ENCODE data around the gene KNDC1. TPM values are rescaled to one million over a fixed set of nuclear protein-coding genes. Genes with fewer than 3 reads are reported as not detected.

KNDC1 gene
- total and polyA plus RNA-seq, 2 of the 4 experiments (the other 2 are of a cell fraction), result 0.18 to 1.1 TPM

- H3K9me3 ChIP-seq (ENCODE audit: control insufficient read depth, insufficient read depth, low read length), result no peaks in the 10 kb centered on the region
- H3K4me1 ChIP-seq (ENCODE audit: control insufficient read depth, insufficient read depth, low read length), result no peaks in the 10 kb centered on the region
- no peak overlapping the region for H3K18ac ChIP-seq (ENCODE audit: low read depth, low read length)
- no peak overlapping the region for H2AK9ac ChIP-seq (replicated peaks; ENCODE audit: low read depth, low read length, poor library complexity)
- no peak overlapping the region for H3K27ac ChIP-seq (ENCODE audit: insufficient read depth, low read length)
- no peaks in the 10 kb centered on the region for H3K36me3 ChIP-seq (ENCODE audit: control insufficient read depth, insufficient read depth, low read length)
- no peak overlapping the region for H3K56ac ChIP-seq (ENCODE audit: extremely low read depth, insufficient read depth, low read length)
- H4K91ac ChIP-seq (ENCODE audit: insufficient read depth, low read depth, low read length), result no peak overlapping the region
- H4K8ac ChIP-seq (ENCODE audit: low read depth in 2 of 2, low read length in 2 of 2), result no peak overlapping the region
- H3K27me3 ChIP-seq (ENCODE audit: control insufficient read depth, insufficient read depth, low read length), result peaks cover 14% of the 10 kb centered on the region
- no peak overlapping the region for H3K4me2 ChIP-seq (ENCODE audit: low read depth, low read length)
- ChIA-PET POLR2A (ENCODE audit: unreplicated experiment) (no interaction called here), CTCF (no interaction called here)
- dilution Hi-C loops (cut with HindIII; ENCODE audit: low sequenced_read_pairs, unreplicated experiment), result no loop called here
- no peak overlapping the region for H2AFZ ChIP-seq (replicated peaks; ENCODE audit: low read length, poor library complexity)
- in situ Hi-C loops (cut with MboI; ENCODE audit: low sequenced_read_pairs), result no loop called here
- H2BK120ac ChIP-seq (ENCODE audit: low read depth, low read length), result no peak overlapping the region
- no peak overlapping the region for H2BK15ac ChIP-seq (ENCODE audit: low read depth, low read length)
- no peak for DNase-seq
- BruUV-seq (replicated peaks), result no TSS peak
- no peak overlapping the region for H3K23ac ChIP-seq (ENCODE audit: low read depth, low read length)
- intact Hi-C loops (cut with micrococcal nuclease), result no loop called here
- no peaks in the 10 kb centered on the region for H3K79me1 ChIP-seq (ENCODE audit: low read depth in 1 of 2, low read length in 2 of 2)
- no peak overlapping the region for H3K9ac ChIP-seq (ENCODE audit: low read depth, low read length)
- H3K9me1 ChIP-seq (ENCODE audit: insufficient read depth, low read length), result no peaks in the 10 kb centered on the region
- no peak overlapping the region for H3K4ac ChIP-seq (ENCODE audit: low read depth, low read length)
- no peak for TF ChIP-seq CEBPB (IDR thresholded peaks at IDR 0.05; ENCODE audit: low read depth, low read length)
- no peak for TF ChIP-seq CHD1 (IDR thresholded peaks at IDR 0.05; ENCODE audit: low read depth, low read length)
- no peak for TF ChIP-seq FOS (IDR thresholded peaks at IDR 0.05; ENCODE audit: low read depth, low read length)
- no peak for TF ChIP-seq NFE2L2 (IDR thresholded peaks at IDR 0.05; ENCODE audit: low read depth, low read length)
- TF ChIP-seq, protein P1, sequence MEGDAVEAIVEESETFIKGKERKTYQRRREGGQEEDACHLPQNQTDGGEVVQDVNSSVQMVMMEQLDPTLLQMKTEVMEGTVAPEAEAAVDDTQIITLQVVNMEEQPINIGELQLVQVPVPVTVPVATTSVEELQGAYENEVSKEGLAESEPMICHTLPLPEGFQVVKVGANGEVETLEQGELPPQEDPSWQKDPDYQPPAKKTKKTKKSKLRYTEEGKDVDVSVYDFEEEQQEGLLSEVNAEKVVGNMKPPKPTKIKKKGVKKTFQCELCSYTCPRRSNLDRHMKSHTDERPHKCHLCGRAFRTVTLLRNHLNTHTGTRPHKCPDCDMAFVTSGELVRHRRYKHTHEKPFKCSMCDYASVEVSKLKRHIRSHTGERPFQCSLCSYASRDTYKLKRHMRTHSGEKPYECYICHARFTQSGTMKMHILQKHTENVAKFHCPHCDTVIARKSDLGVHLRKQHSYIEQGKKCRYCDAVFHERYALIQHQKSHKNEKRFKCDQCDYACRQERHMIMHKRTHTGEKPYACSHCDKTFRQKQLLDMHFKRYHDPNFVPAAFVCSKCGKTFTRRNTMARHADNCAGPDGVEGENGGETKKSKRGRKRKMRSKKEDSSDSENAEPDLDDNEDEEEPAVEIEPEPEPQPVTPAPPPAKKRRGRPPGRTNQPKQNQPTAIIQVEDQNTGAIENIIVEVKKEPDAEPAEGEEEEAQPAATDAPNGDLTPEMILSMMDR (conservative IDR thresholded peaks at IDR 0.05; ENCODE audit: low read depth, low read length), result no peak
- TF ChIP-seq MAZ (IDR thresholded peaks at IDR 0.05; ENCODE audit: borderline replicate concordance, low read depth, low read length), result no peak
- TF ChIP-seq MXI1 (IDR thresholded peaks at IDR 0.05; ENCODE audit: borderline replicate concordance, low read depth, low read length), result no peak
- TF ChIP-seq SMC3 (IDR thresholded peaks at IDR 0.05; ENCODE audit: low read depth, low read length), result no peak
- no peak for TF ChIP-seq RCOR1 (IDR thresholded peaks at IDR 0.05; ENCODE audit: insufficient replicate concordance, low read length)
- TF ChIP-seq BHLHE40 (IDR thresholded peaks at IDR 0.05; ENCODE audit: low read depth, low read length), result no peak
- TF ChIP-seq RAD21 (IDR thresholded peaks at IDR 0.05; ENCODE audit: low read length), result no peak
- TF ChIP-seq POLR2A (IDR thresholded peaks at IDR 0.05; ENCODE audit: low read depth, low read length), result no peak
- TF ChIP-seq RFX5 (IDR thresholded peaks at IDR 0.05; ENCODE audit: low read depth, low read length), result no peak
- TF ChIP-seq, protein P2, sequence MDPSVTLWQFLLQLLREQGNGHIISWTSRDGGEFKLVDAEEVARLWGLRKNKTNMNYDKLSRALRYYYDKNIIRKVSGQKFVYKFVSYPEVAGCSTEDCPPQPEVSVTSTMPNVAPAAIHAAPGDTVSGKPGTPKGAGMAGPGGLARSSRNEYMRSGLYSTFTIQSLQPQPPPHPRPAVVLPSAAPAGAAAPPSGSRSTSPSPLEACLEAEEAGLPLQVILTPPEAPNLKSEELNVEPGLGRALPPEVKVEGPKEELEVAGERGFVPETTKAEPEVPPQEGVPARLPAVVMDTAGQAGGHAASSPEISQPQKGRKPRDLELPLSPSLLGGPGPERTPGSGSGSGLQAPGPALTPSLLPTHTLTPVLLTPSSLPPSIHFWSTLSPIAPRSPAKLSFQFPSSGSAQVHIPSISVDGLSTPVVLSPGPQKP (IDR thresholded peaks at IDR 0.05; ENCODE audit: borderline replicate concordance, low read depth, low read length), result no peak
- TF ChIP-seq MAFK (IDR thresholded peaks at IDR 0.05; ENCODE audit: low read depth, low read length), result no peak
- TF ChIP-seq, protein P3, sequence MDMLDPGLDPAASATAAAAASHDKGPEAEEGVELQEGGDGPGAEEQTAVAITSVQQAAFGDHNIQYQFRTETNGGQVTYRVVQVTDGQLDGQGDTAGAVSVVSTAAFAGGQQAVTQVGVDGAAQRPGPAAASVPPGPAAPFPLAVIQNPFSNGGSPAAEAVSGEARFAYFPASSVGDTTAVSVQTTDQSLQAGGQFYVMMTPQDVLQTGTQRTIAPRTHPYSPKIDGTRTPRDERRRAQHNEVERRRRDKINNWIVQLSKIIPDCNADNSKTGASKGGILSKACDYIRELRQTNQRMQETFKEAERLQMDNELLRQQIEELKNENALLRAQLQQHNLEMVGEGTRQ (IDR thresholded peaks at IDR 0.05; ENCODE audit: low read depth, low read length), result no peak
- 55% methylated on average over 4 of the region's 21 CpGs; no CpG with 5 or more reads in 1 of the 2 experiments for WGBS, 2 experiments (ENCODE audit: extremely low coverage in 2 of 2, insufficient read length in 1 of 2)
- H2BK20ac ChIP-seq (ENCODE audit: low read depth, low read length), result no peak overlapping the region
- no peak overlapping the region for H4K5ac ChIP-seq (ENCODE audit: low read depth, low read length)
- no peak overlapping the region for H3K14ac ChIP-seq (replicated peaks; ENCODE audit: low read depth, low read length)
- no peak overlapping the region for H2BK5ac ChIP-seq (ENCODE audit: low read depth, low read length, poor library complexity, severe bottlenecking)
- H3K4me3 ChIP-seq (ENCODE audit: insufficient read depth, low read depth, low read length), result no peak overlapping the region
- no peak overlapping the region for H2AK5ac ChIP-seq (ENCODE audit: low read depth, low read length)
- no peaks in the 10 kb centered on the region for H4K20me1 ChIP-seq (ENCODE audit: insufficient read depth, low read length)
- no peak for ATAC-seq (ENCODE audit: low read depth)
These were observed 89.2 kb downstream of the KNDC1 start for GRCh38 chr10:133249094-133249780.
